NCI-H187 treated with DMSO at 0.1 percent for 48 hours (cell line): Measurements from ENCODE around the gene WWC1.
"Not testable (repeated sequence)": the region's sequence is repeated elsewhere in the genome, so short reads cannot be mapped to it uniquely, and the experiment has no call there.

Source experiments
- DNase-seq: peaks from one replicate; lab custom pipeline; 2025; lab: John Stamatoyannopoulos, UW

Gene WWC1

GRCh38 chr5:168308976-168309598 lies 17.6 kb downstream of the WWC1 start:
- DNase-seq: no peak

- DNase-seq: not testable (repeated sequence)
Measured at GRCh38 chr5:168310541-168310940, 19.1 kb downstream of the WWC1 start.

- peak; percentile 9 for DNase-seq
Measured at GRCh38 chr5:168311061-168311566, 19.7 kb downstream of the WWC1 start.

GRCh38 chr5:168312606-168313295 lies 21.3 kb downstream of the WWC1 start:
- DNase-seq: no peak

- no peak for DNase-seq
Measured at GRCh38 chr5:168313596-168314204, 22.3 kb downstream of the WWC1 start.

GRCh38 chr5:168314735-168315411 lies 23.4 kb downstream of the WWC1 start:
- no peak for DNase-seq

GRCh38 chr5:168315416-168316138 lies 24.1 kb downstream of the WWC1 start:
- no peak for DNase-seq

- no peak for DNase-seq
Measured at GRCh38 chr5:168316139-168316578, 24.7 kb downstream of the WWC1 start.

GRCh38 chr5:168317096-168317520 lies 25.7 kb downstream of the WWC1 start:
- DNase-seq: no peak

- no peak for DNase-seq
Measured at GRCh38 chr5:168317521-168318147, 26.2 kb downstream of the WWC1 start.

GRCh38 chr5:168318240-168318639 lies 26.8 kb downstream of the WWC1 start:
- DNase-seq: no peak

GRCh38 chr5:168319774-168320173 lies 28.3 kb downstream of the WWC1 start:
- no peak for DNase-seq

- no peak for DNase-seq
Measured at GRCh38 chr5:168320805-168321204, 29.4 kb downstream of the WWC1 start.

- DNase-seq: no peak
Measured at GRCh38 chr5:168324859-168325630, 33.6 kb downstream of the WWC1 start.

- no peak for DNase-seq
Measured at GRCh38 chr5:168327019-168327421, 35.6 kb downstream of the WWC1 start.

GRCh38 chr5:168327451-168327850 lies 36.0 kb downstream of the WWC1 start:
- DNase-seq: no peak

- no peak for DNase-seq
Measured at GRCh38 chr5:168327994-168328393, 36.5 kb downstream of the WWC1 start.

- DNase-seq: peak; percentile 65
Measured at GRCh38 chr5:168328814-168329213, 37.4 kb downstream of the WWC1 start.

- DNase-seq: no peak
Measured at GRCh38 chr5:168329302-168329701, 37.9 kb downstream of the WWC1 start.

GRCh38 chr5:168332042-168332441 lies 40.6 kb downstream of the WWC1 start:
- no peak for DNase-seq

GRCh38 chr5:168334280-168334679 lies 42.8 kb downstream of the WWC1 start:
- DNase-seq: no peak
